Stimulated activated CD8-positive, alpha-beta memory T cell treated with anti-CD3 and anti-CD28 coated beads, Interleukin-2, amount 100 ng/mL, for 1 hour (primary cell): ENCODE measurements around the gene TNFAIP6.
"Not testable (repeated sequence)": the region's sequence is repeated elsewhere in the genome, so short reads cannot be mapped to it uniquely, and the experiment has no call there.

Experiments used
- DNase-seq, 2 donors: peaks; one replicate each; pipeline ENCODE4 v3.0.0-alpha.2; 2020; ENCODE audit warnings: low read depth in 2 of 2

TNFAIP6 gene

GRCh38 chr2:151357359-151357758, at the start of gene TNFAIP6:
TSS of gene TNFAIP6 (plus strand) at chr2:151357592. CDS start at chr2:151357667, 75 bp downstream.
- DNase-seq: no peak

DNA sequence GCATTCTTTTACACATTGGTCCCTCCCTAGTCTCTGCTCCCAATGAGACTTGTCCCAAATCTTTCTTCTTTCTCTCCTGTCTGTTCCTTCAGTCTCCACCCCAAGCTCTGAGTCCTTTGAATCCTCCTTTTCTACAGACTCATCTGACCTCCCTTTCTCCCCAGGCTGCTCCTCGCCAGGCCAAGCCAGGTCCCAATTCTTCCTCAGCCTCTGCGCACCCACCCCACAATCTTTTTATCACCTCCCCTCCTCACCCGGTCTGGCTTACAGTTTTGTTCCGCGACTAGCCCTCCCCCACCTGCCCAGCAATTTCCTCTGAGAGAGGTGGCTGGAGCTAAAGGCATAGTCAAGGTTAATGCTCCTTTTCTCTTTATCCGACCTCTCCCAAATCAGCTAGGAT, 47.1 kb upstream of the TNFAIP6 start:
- DNase-seq: not testable (repeated sequence)

- not testable (repeated sequence) for DNase-seq
These were observed 45.0 kb upstream of the TNFAIP6 start for GRCh38 chr2:151312440-151312839.

DNA sequence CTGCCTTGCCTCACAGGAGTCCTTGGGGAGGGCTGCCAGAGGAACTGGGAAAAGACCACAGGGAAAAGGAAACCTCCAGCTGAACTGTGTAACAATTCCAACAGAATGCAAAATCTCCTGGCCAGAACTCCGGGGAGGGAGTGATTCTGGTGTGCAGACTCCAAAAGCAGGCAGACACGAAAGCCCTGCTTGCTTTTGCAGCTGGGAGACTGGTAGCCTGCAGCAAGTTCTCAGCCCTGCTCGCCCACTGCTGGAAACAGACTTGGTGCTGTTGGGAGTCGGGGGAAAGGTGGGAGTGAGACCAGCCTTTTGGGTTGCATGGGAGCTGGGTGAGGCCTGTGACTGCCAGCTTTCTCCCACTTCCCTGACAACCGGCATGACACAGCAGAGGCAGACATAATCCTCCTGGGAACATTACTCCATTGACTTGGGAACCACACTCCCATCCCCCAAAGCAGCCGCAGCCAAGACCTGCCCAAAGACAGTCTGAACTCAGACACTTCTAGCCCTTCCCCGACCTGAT, 42.0 kb upstream of the TNFAIP6 start:
- DNase-seq: no peak

GRCh38 chr2:151325581-151326095, 31.8 kb upstream of the TNFAIP6 start:
- no peak for DNase-seq

- DNase-seq: no peak
These were observed 30.8 kb upstream of the TNFAIP6 start for GRCh38 chr2:151326554-151326953.

GRCh38 chr2:151329998-151330397, 27.4 kb upstream of the TNFAIP6 start:
- no peak for DNase-seq

DNA sequence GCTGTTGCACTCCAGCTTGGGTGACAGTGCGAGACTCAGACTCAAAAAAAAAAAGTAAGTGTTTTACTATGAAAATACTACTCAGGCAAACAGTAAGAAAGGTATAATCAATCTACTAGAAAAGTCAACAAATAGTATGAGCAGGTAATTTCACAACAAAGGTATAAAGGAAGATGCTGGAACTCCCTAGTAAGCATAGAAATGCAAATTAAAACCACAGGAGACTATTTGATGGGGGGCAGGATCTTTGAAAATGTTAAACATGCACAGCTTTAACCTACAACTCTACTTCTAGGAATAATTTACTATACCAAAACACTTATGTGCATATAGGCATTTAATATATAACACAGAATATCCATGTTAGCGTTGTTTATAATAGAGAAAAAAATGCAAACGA, 24.3 kb upstream of the TNFAIP6 start:
- DNase-seq: no peak

DNA sequence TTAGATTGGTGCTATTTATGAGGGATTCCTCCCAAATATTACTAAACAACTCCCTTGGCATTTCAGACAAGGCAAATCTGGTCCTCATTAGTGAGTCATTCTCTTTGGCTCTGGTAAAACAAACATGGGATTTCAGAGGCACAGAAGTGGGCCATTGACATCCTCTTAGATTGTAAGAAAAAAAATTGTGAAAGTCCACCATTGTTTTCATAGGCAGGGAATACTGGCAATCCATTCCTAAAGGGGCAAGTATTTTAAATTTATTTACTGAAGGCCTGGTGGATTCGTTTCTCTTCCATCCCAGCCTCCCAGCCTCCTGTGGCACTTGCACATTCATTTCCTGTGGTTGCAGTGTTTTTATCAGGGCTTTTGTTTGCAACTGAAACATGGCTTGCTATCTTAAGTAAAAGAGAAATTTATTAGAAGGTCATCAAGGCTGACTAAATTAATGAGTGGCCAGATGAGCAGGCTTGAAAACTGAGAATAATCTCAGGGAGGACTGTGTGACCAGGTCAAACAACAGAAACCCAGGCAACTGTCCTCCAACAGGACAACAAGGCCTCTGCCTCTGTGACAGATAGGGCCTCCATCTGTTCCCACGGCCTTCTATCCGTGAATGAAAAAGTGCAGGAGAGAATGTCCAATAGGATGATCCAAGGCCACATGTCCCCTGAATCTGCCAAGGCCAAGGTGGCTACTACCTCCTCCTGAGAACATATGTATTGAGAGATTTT, 23.1 kb upstream of the TNFAIP6 start:
- no peak for DNase-seq

GRCh38 chr2:151336863-151337371, 20.5 kb upstream of the TNFAIP6 start:
- DNase-seq: no peak

DNA sequence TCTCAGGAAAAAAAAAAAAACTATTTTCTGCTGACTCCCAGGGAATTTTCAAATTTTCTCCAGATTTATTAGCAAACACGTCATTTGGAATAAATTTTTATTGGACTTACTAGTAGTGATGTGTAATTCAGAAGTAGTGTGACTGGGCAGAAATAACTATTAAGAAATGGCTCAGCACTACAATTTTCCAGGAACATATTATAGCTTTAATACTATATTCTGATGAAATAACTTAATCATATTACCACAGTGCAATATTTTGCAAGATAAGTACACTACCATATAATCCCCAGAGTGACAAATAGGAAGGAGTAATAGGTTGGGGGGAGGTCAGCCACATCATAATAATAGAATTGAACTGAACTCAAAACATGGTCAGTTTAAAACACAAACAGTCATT, 19.7 kb upstream of the TNFAIP6 start:
- DNase-seq: no peak

GRCh38 chr2:151338115-151338514, 19.3 kb upstream of the TNFAIP6 start:
- no peak for DNase-seq

DNA sequence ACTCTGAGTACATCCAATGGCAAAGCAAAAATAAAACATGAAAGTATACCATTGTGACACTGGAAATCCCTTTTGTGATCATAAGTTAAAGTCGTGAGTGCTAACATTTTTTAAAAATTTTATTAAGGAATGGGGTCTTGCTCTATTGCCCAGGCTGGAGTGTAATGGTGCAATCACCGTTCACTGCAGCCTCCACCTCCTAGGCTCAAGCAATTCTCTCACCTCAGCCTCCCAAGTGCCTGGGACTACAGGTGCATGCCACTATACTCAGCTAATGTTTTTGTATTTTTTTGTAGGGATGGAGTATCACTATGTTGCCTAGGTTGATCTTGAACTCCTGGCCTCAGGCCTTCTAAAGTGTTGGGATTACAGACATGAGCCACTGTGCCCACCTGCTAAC, 14.3 kb upstream of the TNFAIP6 start:
- DNase-seq: no peak

- DNase-seq: not testable (repeated sequence)
These were observed 13.2 kb upstream of the TNFAIP6 start for GRCh38 chr2:151344191-151344590.

- DNase-seq: no peak
These were observed 12.5 kb upstream of the TNFAIP6 start for GRCh38 chr2:151344906-151345305.

GRCh38 chr2:151347294-151347693, 10.1 kb upstream of the TNFAIP6 start:
- DNase-seq: no peak

GRCh38 chr2:151347906-151348305, 9.5 kb upstream of the TNFAIP6 start:
- no peak for DNase-seq

GRCh38 chr2:151350579-151351195, 6.7 kb upstream of the TNFAIP6 start:
- DNase-seq: no peak

GRCh38 chr2:151353995-151354394, 3.4 kb upstream of the TNFAIP6 start:
- no peak for DNase-seq

GRCh38 chr2:151354807-151355206, 2.6 kb upstream of the TNFAIP6 start:
- DNase-seq: no peak

GRCh38 chr2:151358166-151358970, 976 bp downstream of the TNFAIP6 start:
- DNase-seq: no peak
